Measurements from ENCODE around the gene TRIM14.

- no peak for TF ChIP-seq KDM5A (IDR thresholded peaks at IDR 0.05; ENCODE audit: borderline replicate concordance, low read length)
- TF ChIP-seq CTCF (CRISPR knock-in tag; IDR thresholded peaks at IDR 0.05): no peak
- no peak for TF ChIP-seq SUZ12 (IDR thresholded peaks at IDR 0.05; ENCODE audit: low read depth, low read length)
- TF ChIP-seq, protein P1, sequence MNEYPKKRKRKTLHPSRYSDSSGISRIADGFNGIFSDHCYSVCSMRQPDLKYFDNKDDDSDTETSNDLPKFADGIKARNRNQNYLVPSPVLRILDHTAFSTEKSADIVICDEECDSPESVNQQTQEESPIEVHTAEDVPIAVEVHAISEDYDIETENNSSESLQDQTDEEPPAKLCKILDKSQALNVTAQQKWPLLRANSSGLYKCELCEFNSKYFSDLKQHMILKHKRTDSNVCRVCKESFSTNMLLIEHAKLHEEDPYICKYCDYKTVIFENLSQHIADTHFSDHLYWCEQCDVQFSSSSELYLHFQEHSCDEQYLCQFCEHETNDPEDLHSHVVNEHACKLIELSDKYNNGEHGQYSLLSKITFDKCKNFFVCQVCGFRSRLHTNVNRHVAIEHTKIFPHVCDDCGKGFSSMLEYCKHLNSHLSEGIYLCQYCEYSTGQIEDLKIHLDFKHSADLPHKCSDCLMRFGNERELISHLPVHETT (CRISPR knock-in tag; conservative IDR thresholded peaks at IDR 0.05): no peak
- no peak for TF ChIP-seq SMC3 (IDR thresholded peaks at IDR 0.05; ENCODE audit: low read length)
- no peak for TF ChIP-seq CHD4 (IDR thresholded peaks at IDR 0.05; ENCODE audit: borderline replicate concordance, low read length)
- no peak for TF ChIP-seq ZNF512 (CRISPR knock-in tag; IDR thresholded peaks at IDR 0.05)
- no peak for TF ChIP-seq BHLHE40 (IDR thresholded peaks at IDR 0.05; ENCODE audit: low read length)
- TF ChIP-seq SETDB1 (CRISPR knock-in tag; IDR thresholded peaks at IDR 0.05; ENCODE audit: borderline replicate concordance): no peak
- no peak for TF ChIP-seq MXI1 (IDR thresholded peaks at IDR 0.05; ENCODE audit: borderline replicate concordance, low read depth, low read length)
- TF ChIP-seq TAF1 (CRISPR knock-in tag; IDR thresholded peaks at IDR 0.05): no peak
- TF ChIP-seq, protein P2, sequence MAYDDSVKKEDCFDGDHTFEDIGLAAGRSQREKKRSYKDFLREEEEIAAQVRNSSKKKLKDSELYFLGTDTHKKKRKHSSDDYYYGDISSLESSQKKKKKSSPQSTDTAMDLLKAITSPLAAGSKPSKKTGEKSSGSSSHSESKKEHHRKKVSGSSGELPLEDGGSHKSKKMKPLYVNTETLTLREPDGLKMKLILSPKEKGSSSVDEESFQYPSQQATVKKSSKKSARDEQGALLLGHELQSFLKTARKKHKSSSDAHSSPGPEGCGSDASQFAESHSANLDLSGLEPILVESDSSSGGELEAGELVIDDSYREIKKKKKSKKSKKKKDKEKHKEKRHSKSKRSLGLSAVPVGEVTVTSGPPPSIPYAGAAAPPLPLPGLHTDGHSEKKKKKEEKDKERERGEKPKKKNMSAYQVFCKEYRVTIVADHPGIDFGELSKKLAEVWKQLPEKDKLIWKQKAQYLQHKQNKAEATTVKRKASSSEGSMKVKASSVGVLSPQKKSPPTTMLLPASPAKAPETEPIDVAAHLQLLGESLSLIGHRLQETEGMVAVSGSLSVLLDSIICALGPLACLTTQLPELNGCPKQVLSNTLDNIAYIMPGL (CRISPR knock-in tag; IDR thresholded peaks at IDR 0.05; ENCODE audit: borderline replicate concordance in 1 of 2, low read depth in 1 of 2): no peak
Observed at GRCh38 chr9:98031169-98031568, 87.9 kb downstream of the TRIM14 start.

All from HepG2 (cell line).